AG04450 (cell line): Measurements from ENCODE around the gene TMEM50B. TPM values are rescaled to one million over a fixed set of nuclear protein-coding genes. Genes with fewer than 3 reads are reported as not detected.

Experiments used
- CTCF ChIA-PET: fragments of 300-600, 350-600 bp; formaldehyde crosslinking; extraction: SDS; loops from one replicate; lab custom pipeline; 2022; ENCODE audit warnings: antibody characterized with exemption, inconsistent platforms; lab: Charles Lee
- POLR2A ChIA-PET: fragments of 350-600 bp; formaldehyde crosslinking; extraction: SDS; loops from one replicate; lab custom pipeline; 2021; ENCODE audit warnings: antibody characterized with exemption, inconsistent platforms; lab: Yijun Ruan, JAX
- DNase-seq: peaks from one replicate; pipeline ENCODE4 v3.0.0-alpha.2; 2011; ENCODE audit warnings: low read depth, low spot score
- H3K27ac ChIP-seq: one replicate; pipeline ENCODE4 v1.5.1; 2012; ENCODE audit warnings: low read depth, low read length, control low read depth
- H3K27me3 ChIP-seq: one replicate; pipeline ENCODE4 v1.6.0; 2012; ENCODE audit warnings: low read length; ENCODE audit not compliant: control insufficient read depth, insufficient read depth
- H3K4me3 ChIP-seq: 2 replicates; pipeline ENCODE4 v1.5.1; 2011; ENCODE audit warnings: mild to moderate bottlenecking, low read depth, low read length, control low read depth
- H3K9me3 ChIP-seq: 2 replicates; pipeline ENCODE4 v1.5.1; 2012; ENCODE audit warnings: low read length; ENCODE audit not compliant: control insufficient read depth, insufficient read depth
- polyA minus RNA-seq: library from RNA; depleted of rRNA, polyadenylated mRNA; stranded (reverse); fragments of >200 nt; gene quantifications from 2 replicates; pipeline ENCODE4 v1.2.3, GENCODE V29; 2011; rRNA and poly(A)+ RNA removed
- polyA plus RNA-seq: library from polyadenylated mRNA; depleted of rRNA; stranded (reverse); fragments of >200 nt; gene quantifications from 2 replicates; pipeline ENCODE4 v1.2.3, GENCODE V29; 2011; rRNA removed
- TF ChIP-seq, protein P1 (sequence below): IDR thresholded peaks from 2 replicates; pipeline ENCODE4 v1.5.1; 2011; ENCODE audit warnings: low read depth, low read length, control low read depth, inconsistent platforms

Gene TMEM50B
- 24.4 and 33.8 TPM in 2 replicates for polyA plus RNA-seq
- 4.6 and 11.5 TPM in 2 replicates for polyA minus RNA-seq

DNA sequence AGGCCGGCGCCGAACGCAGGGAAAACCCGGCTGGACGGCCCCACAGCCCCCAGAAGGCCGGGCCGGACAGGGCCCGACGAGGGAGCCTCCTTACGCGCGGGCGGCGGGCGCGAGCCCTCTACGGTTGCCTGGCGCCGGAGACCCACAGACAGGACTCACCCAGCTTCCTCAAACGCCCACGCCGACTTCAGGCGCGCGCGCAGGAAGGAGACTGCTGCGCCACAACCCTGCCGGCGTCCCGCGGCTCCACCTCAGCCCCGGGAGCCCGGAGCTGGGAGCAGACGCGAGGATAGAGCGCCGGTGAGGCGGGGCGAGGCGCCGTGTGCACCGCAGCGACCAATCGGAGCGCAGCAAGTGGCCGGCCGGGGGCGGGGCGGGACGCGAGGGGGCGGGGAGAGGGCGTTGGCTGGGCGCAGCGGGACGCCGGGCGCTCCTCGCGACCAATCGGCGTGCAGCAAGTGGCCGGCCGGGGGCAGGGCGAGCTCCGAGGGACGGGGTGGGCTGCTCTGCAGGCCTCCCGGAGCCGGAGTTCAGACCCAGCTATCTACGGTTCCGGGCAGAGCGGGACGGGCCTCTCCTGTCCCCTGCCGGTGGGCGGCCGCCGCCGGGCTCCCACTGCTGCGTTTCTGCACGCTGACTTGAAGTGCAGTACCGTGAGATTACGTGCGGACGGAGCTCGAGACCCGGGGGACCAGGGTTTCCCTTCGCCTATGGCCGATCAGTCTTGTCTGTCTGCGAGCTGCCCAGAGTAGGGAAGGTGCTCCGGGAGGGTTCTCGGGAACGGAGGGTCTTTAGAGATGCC is at the start of gene TMEM50B:
Gene TMEM50B, minus strand, starts transcription at position 296 of the 802 bp plus-strand sequence. CDS start 11,089 bp downstream, outside the sequence.
- ChIA-PET POLR2A (interaction anchor here (0.6 to 2.9 kb wide), 15 partner anchors 11 to 867 kb away, joined by 3 to 64 read pairs (median 3); partner anchors contain the start of genes CFAP298, DNAJC28, DONSON and IFNAR1), CTCF (interaction anchor here (0.6 to 1.8 kb wide), 10 partner anchors 9 to 486 kb away, joined by 3 to 17 read pairs (median 4); no protein-coding TSS in a partner anchor)

DNA sequence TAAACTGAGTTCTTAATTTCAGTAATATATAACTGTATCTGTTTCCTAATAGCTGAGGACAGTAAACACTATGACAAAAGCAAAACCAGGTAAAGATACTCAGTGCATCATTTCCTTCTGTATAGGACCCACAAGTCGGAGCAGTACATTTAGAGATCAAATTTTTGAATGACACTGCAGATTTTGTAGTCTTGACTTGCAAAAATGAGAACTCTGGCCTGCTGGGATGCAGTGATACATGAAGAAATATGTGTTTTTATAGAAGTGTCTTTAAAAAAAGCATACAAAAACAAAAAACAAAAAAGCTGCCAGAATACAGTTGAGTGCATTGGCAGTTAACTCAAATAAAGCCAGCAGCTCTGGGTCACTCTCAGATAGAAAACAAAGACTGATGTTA is 43.2 kb upstream of the TMEM50B start:
- H3K27me3 ChIP-seq = no peaks in the 10 kb centered on the region
- H3K27ac ChIP-seq = no peak overlapping the region
- H3K4me3 ChIP-seq = no peak overlapping the region
- POLR2A ChIA-PET = no interaction called here
- TF ChIP-seq, protein P1, sequence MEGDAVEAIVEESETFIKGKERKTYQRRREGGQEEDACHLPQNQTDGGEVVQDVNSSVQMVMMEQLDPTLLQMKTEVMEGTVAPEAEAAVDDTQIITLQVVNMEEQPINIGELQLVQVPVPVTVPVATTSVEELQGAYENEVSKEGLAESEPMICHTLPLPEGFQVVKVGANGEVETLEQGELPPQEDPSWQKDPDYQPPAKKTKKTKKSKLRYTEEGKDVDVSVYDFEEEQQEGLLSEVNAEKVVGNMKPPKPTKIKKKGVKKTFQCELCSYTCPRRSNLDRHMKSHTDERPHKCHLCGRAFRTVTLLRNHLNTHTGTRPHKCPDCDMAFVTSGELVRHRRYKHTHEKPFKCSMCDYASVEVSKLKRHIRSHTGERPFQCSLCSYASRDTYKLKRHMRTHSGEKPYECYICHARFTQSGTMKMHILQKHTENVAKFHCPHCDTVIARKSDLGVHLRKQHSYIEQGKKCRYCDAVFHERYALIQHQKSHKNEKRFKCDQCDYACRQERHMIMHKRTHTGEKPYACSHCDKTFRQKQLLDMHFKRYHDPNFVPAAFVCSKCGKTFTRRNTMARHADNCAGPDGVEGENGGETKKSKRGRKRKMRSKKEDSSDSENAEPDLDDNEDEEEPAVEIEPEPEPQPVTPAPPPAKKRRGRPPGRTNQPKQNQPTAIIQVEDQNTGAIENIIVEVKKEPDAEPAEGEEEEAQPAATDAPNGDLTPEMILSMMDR = no peak
- DNase-seq = no peak
- CTCF ChIA-PET = no interaction called here
- H3K9me3 ChIP-seq = no peaks in the 10 kb centered on the region

More for the DNA sequence above, at the start of gene TMEM50B:
- TF ChIP-seq, protein P1 = peak; percentile 45; the same call in 1 of the 2 replicates
- Histone ChIP-seq H3K4me3 (peak within 1 kb of the TSS; percentile 82), H3K27ac (peak within 1 kb of the TSS; percentile 85), H3K27me3 (no peaks in the 10 kb centered on the region), H3K9me3 (no peaks in the 10 kb centered on the region)
- peak; percentile 91 for DNase-seq

DNA sequence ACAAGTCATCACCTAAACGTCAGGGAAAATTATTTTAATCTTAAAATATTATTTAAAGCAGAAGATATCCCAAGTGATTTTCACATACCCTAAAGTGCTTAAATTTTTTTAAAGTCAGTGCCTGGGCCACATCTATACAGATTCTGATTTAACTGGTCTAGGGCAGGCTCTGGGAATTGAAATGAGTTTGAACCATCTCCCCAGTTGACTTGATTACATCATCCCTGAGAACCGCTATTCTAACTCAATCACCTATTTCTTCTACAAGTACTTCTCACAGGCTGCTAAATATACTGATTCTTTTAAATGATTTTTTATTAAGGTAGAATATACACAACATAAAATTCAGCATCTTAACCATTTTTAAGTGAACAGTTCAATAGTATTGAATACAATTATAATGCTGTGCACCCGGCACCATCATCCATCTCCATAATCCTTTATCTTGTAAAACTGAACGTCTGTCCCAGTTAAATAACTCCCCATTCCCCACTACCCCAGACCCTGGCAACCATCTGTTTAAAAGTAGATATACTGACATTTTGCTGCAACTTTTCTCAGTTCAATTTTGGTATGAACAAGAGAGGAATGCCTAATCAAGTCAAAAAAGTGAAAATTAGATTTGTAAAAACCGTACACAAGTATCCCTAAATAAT is 42.7 kb upstream of the TMEM50B start:
- POLR2A ChIA-PET = no interaction called here
- Histone ChIP-seq H3K27ac (no peak overlapping the region), H3K9me3 (no peaks in the 10 kb centered on the region), H3K4me3 (no peak overlapping the region), H3K27me3 (no peaks in the 10 kb centered on the region)
- TF ChIP-seq, protein P1 = no peak
- no peak for DNase-seq
- CTCF ChIA-PET = no interaction called here

DNA sequence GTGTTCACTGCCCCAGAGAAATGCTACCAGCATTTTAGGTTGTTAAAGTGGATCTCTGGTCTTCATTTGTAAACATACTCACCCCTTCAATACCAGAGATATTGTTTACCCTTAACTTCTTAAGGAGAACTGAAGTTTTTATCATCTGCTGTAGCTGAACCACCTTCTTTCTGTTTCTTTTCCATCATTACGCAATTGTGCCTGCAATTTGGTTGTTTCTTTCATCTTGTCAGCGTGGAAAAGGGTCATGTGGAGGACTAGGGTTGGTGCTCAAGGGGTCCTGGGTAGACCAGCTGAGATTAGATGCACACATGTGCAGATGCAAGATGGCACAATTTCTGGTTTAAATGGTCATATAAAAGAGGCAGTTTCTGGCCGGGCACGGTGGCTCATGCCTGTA is 39.1 kb upstream of the TMEM50B start:
- DNase-seq = no peak
- ChIA-PET POLR2A (interaction anchor here (0.6 kb wide), 1 partner anchor 33 kb away, joined by 3 read pairs; no protein-coding TSS in a partner anchor), CTCF (interaction anchor here (0.7 to 2.4 kb wide), 2 partner anchors 72 to 87 kb away, joined by 3 to 14 read pairs; no protein-coding TSS in a partner anchor)
- H3K27ac ChIP-seq = no peak overlapping the region
- H3K27me3 ChIP-seq = no peaks in the 10 kb centered on the region
- no peak overlapping the region for H3K4me3 ChIP-seq
- H3K9me3 ChIP-seq = no peaks in the 10 kb centered on the region
- TF ChIP-seq, protein P1 = no peak
